ENCODE data around the gene MAPK1IP1L. TPM values are rescaled to one million over a fixed set of nuclear protein-coding genes. Genes with fewer than 3 reads are reported as not detected.

MAPK1IP1L gene
- total RNA-seq, 1 donor from 2014 or later = 72.5 TPM

GRCh38 chr14:55038708-55039107 is 12.7 kb upstream of the MAPK1IP1L start:
- Histone ChIP-seq H3K4me1 (no peaks in the 10 kb centered on the region), H3K27me3 (no peaks in the 10 kb centered on the region), H3K9me3 (no peaks in the 10 kb centered on the region), H3K36me3 (peaks cover 29% of the 10 kb centered on the region), H3K27ac (no peak overlapping the region), H3K4me3 (no peak overlapping the region)
- ATAC-seq (no peak), DNase-seq (no peak)
- TF ChIP-seq CTCF (IDR thresholded peaks at IDR 0.05) = no peak
- intact Hi-C loops (cut with DNase I) = no loop called here

- Histone ChIP-seq H3K27me3 (no peaks in the 10 kb centered on the region), H3K27ac (no peak overlapping the region)
- intact Hi-C loops (cut with DNase I) = no loop called here
Observed at GRCh38 chr14:55043528-55043927, 7.9 kb upstream of the MAPK1IP1L start.

GRCh38 chr14:55045087-55045486 is 6.4 kb upstream of the MAPK1IP1L start:
- Histone ChIP-seq H3K9me3 (no peaks in the 10 kb centered on the region), H3K36me3 (peaks cover 13% of the 10 kb centered on the region), H3K4me1 (no peaks in the 10 kb centered on the region), H3K27me3 (no peaks in the 10 kb centered on the region), H3K4me3 (no peak overlapping the region), H3K27ac (no peak overlapping the region)
- intact Hi-C loops (cut with DNase I) = no loop called here
- ATAC-seq (no peak), DNase-seq (no peak)
- no peak for TF ChIP-seq CTCF (IDR thresholded peaks at IDR 0.05)

More at GRCh38 chr14:55043528-55043927, 7.9 kb upstream of the MAPK1IP1L start:
- Histone ChIP-seq H3K9me3 (no peaks in the 10 kb centered on the region), H3K4me3 (no peak overlapping the region), H3K4me1 (no peaks in the 10 kb centered on the region), H3K36me3 (peaks cover 13% of the 10 kb centered on the region)
- DNase-seq (no peak), ATAC-seq (no peak)
- TF ChIP-seq CTCF (IDR thresholded peaks at IDR 0.05) = no peak

- no peak for DNase-seq
- Histone ChIP-seq H3K4me3 (no peak overlapping the region), H3K27me3 (no peaks in the 10 kb centered on the region), H3K9me3 (no peaks in the 10 kb centered on the region), H3K4me1 (peaks cover 5% of the 10 kb centered on the region), H3K36me3 (peaks cover 13% of the 10 kb centered on the region), H3K27ac (no peak overlapping the region)
- intact Hi-C loops (cut with DNase I) = no loop called here
- no peak for TF ChIP-seq CTCF (IDR thresholded peaks at IDR 0.05)
- ATAC-seq = no peak
Observed at GRCh38 chr14:55047301-55048053, 4.0 kb upstream of the MAPK1IP1L start.

GRCh38 chr14:55048900-55049436 is 2.5 kb upstream of the MAPK1IP1L start:
- no peaks in the 10 kb centered on the region for H3K9me3 ChIP-seq
- no peaks in the 10 kb centered on the region for H3K27me3 ChIP-seq
- no peak overlapping the region for H3K4me3 ChIP-seq
- no peak for TF ChIP-seq CTCF (IDR thresholded peaks at IDR 0.05)
- H3K4me1 ChIP-seq = peaks cover 16% of the 10 kb centered on the region
- ATAC-seq (no peak), DNase-seq (no peak)
- H3K27ac ChIP-seq = no peak overlapping the region
- intact Hi-C loops (cut with DNase I) = no loop called here
- peaks cover 5% of the 10 kb centered on the region for H3K36me3 ChIP-seq

Data from upper lobe of right lung (tissue), 1 donor.